ENCODE data around the gene SLC30A5.

- TF ChIP-seq POLR2A (IDR thresholded peaks at IDR 0.05; ENCODE audit: low read depth, low read length) (no peak), POLR2AphosphoS5 (IDR thresholded peaks at IDR 0.05; ENCODE audit: insufficient read depth, low read depth, low read length) (no peak), CTCF (IDR thresholded peaks at IDR 0.05; ENCODE audit: extremely low read depth in 1 of 2, insufficient read depth in 1 of 2, low read depth in 1 of 2, low read length in 2 of 2) (no peak), MAX (IDR thresholded peaks at IDR 0.05; ENCODE audit: insufficient read depth, insufficient read length) (no peak), FOS (IDR thresholded peaks at IDR 0.05; ENCODE audit: borderline replicate concordance, insufficient read depth, low read length) (no peak), EZH2 (IDR thresholded peaks at IDR 0.05; ENCODE audit: borderline replicate concordance, low read depth, low read length, severe bottlenecking) (no peak)
Observed at GRCh38 chr5:69167493-69167855, 73.7 kb downstream of the SLC30A5 start.

All from endothelial cell of umbilical vein (primary cell).